Smooth muscle cell (in vitro differentiated cells): ENCODE data around the gene SGK1. TPM values are rescaled to one million over a fixed set of nuclear protein-coding genes. Genes with fewer than 3 reads are reported as not detected.

Experiments used
- DNase-seq: peaks from one replicate; lab custom pipeline; 2025; ENCODE audit not compliant: unreplicated experiment; lab: John Stamatoyannopoulos, UW
- H2AFZ ChIP-seq: fragments of 200-600 bp; sonication (generic); 2 replicates; pipeline ENCODE4 v1.6.0; 2016; ENCODE audit warnings: antibody characterized with exemption, low read depth, mild to moderate bottlenecking
- H3F3A ChIP-seq: fragments of 200-600 bp; sonication (generic); 2 replicates; pipeline ENCODE4 v1.6.0; 2017; ENCODE audit warnings: antibody characterized with exemption, low read depth
- H3K27ac ChIP-seq: fragments of 200-600 bp; sonication (generic); 2 replicates; pipeline ENCODE4 v1.5.1; 2016; ENCODE audit warnings: low read depth, mild to moderate bottlenecking
- H3K27me3 ChIP-seq: fragments of 200-600 bp; sonication (generic); 2 replicates; pipeline ENCODE4 v1.6.1; 2016; ENCODE audit warnings: low read depth, mild to moderate bottlenecking
- H3K36me3 ChIP-seq: fragments of 200-600 bp; sonication (generic); 2 replicates; pipeline ENCODE4 v1.5.1; 2016; ENCODE audit warnings: low read depth
- H3K4me1 ChIP-seq: fragments of 200-600 bp; sonication (generic); 2 replicates; pipeline ENCODE4 v1.5.1; 2016; ENCODE audit warnings: low read depth
- H3K4me2 ChIP-seq: fragments of 200-600 bp; sonication (generic); 2 replicates; pipeline ENCODE4 v1.6.0; 2016; ENCODE audit warnings: mild to moderate bottlenecking
- H3K4me3 ChIP-seq: fragments of 200-600 bp; sonication (generic); 2 replicates; pipeline ENCODE4 v1.5.1; 2016; ENCODE audit warnings: mild to moderate bottlenecking
- H3K79me2 ChIP-seq: fragments of 200-600 bp; sonication (generic); 2 replicates; pipeline ENCODE4 v1.6.0; 2016; ENCODE audit warnings: low read depth, mild to moderate bottlenecking
- H3K9ac ChIP-seq: fragments of 200-600 bp; sonication (generic); 2 replicates; pipeline ENCODE4 v1.6.0; 2016; ENCODE audit warnings: low read depth
- H3K9me3 ChIP-seq: fragments of 200-600 bp; sonication (generic); replicated peaks from 2 replicates; pipeline ENCODE4 v1.5.1; 2016; ENCODE audit warnings: low read depth
- H4K20me1 ChIP-seq: fragments of 200-600 bp; sonication (generic); 2 replicates; pipeline ENCODE4 v1.6.0; 2016; ENCODE audit warnings: low read depth
- WGBS: methylation state at CpG from one replicate; pipeline ENCODE4 v1.1.7; 2016; ENCODE audit warnings: low lambda C conversion rate; 5-methylcytosine and 5-hydroxymethylcytosine counted together
- polyA plus RNA-seq: library from polyadenylated mRNA; unstranded; fragments of >200 nt; fragmentation: Nextera tagmentation; extraction: Ambion mirVana; gene quantifications from 2 replicates; pipeline ENCODE4 v1.2.1, GENCODE V29; 2016
- total RNA-seq: library from RNA; depleted of rRNA; stranded (reverse); fragments of >200 nt; gene quantifications from 2 replicates; pipeline ENCODE4 v1.2.3, GENCODE V29; 2014
- TF ChIP-seq, protein P1 (sequence below): fragments of 200-600 bp; sonication (generic); IDR thresholded peaks from 2 replicates; pipeline ENCODE4 v1.5.1; 2017; ENCODE audit warnings: borderline replicate concordance, mild to moderate bottlenecking, antibody characterized with exemption; ENCODE audit not compliant: insufficient read depth, poor library complexity, severe bottlenecking

Gene SGK1
- total and polyA plus RNA-seq, 2 experiments from 2014 or later: 18.9 to 109 TPM

DNA sequence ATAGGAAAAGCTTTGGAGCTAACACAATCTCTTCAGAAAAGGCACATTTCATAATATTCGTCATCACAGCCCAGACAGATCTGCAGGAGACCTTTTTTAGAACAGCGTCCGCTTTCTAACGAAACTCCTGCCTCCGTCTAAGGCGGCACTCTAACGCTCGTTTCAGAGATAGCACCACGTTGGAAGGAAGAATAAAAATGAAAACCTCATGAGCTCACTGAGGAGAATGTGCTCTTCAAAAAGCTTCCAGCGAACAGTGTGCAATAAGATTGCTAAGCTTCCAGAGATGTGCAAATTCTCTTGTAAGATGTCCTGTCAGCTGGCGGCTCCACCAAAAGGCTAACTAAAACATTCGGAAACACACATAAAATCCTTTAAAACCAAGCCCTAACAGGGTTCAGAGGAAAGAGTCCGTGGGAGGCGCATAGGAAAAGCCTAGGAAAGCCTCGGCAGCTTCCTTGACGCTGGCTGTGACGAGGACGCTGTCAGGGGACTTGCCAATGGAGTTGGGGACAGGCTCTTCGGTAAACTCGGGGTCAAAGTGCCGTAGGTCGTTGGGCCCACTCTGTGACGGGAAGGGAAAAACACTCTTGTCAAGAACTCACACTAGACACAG lies 147.9 kb downstream of the SGK1 start:
- H3K27ac ChIP-seq: peak overlapping the region; percentile 29
- peaks cover 12% of the 10 kb centered on the region for H3K79me2 ChIP-seq
- H3K4me3 ChIP-seq: peak overlapping the region; percentile 24
- H3K9me3 ChIP-seq: no peaks in the 10 kb centered on the region
- 40% methylated on average over 23 of the region's 23 CpGs for WGBS
- H3K36me3 ChIP-seq: no peaks in the 10 kb centered on the region
- no peaks in the 10 kb centered on the region for H3F3A ChIP-seq
- no peak for DNase-seq
- no peak overlapping the region for H3K9ac ChIP-seq
- no peaks in the 10 kb centered on the region for H3K4me1 ChIP-seq
- H4K20me1 ChIP-seq: peaks cover 41% of the 10 kb centered on the region
- TF ChIP-seq, protein P1, sequence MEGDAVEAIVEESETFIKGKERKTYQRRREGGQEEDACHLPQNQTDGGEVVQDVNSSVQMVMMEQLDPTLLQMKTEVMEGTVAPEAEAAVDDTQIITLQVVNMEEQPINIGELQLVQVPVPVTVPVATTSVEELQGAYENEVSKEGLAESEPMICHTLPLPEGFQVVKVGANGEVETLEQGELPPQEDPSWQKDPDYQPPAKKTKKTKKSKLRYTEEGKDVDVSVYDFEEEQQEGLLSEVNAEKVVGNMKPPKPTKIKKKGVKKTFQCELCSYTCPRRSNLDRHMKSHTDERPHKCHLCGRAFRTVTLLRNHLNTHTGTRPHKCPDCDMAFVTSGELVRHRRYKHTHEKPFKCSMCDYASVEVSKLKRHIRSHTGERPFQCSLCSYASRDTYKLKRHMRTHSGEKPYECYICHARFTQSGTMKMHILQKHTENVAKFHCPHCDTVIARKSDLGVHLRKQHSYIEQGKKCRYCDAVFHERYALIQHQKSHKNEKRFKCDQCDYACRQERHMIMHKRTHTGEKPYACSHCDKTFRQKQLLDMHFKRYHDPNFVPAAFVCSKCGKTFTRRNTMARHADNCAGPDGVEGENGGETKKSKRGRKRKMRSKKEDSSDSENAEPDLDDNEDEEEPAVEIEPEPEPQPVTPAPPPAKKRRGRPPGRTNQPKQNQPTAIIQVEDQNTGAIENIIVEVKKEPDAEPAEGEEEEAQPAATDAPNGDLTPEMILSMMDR: no peak
- H3K27me3 ChIP-seq: no peaks in the 10 kb centered on the region
- H2AFZ ChIP-seq: no peak overlapping the region
- H3K4me2 ChIP-seq: peak overlapping the region; percentile 78

DNA sequence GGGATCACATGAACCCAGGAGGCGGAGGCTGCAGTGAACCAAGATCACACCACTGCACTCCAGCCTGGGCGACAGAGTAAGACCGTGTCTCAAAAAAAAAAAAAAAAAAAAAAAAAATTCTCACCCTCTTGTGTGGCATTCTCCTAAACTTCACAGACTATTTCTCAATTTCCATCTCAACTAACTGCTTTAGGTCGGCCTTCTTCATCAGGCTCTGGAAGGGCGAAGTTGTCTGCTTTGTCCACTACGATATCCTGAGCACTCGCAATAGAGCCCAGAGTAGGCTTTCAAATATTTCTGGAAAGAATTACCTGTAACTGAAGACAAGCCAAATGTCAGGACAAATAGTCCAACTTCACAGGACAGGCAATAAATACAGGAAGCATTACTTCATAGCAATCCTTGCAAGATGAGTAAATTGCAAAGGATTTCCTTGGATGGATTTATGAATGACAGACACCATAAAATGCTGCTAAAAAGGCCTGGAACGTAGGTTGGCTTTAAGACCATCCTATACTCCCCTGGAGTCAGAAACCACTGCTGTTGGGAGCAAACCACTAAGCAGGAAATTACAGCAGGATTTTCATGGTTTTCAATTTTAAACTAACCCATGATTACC lies 149.2 kb downstream of the SGK1 start:
- Histone ChIP-seq H3K9me3 (no peaks in the 10 kb centered on the region), H4K20me1 (peaks cover 39% of the 10 kb centered on the region), H3K27me3 (no peaks in the 10 kb centered on the region), H3K36me3 (no peaks in the 10 kb centered on the region), H2AFZ (no peak overlapping the region), H3K4me3 (no peak overlapping the region), H3K79me2 (peaks cover 10% of the 10 kb centered on the region), H3F3A (no peaks in the 10 kb centered on the region), H3K4me2 (no peak overlapping the region), H3K9ac (no peak overlapping the region), H3K27ac (no peak overlapping the region), H3K4me1 (no peaks in the 10 kb centered on the region)
- 87% methylated on average over 7 of the region's 8 CpGs for WGBS
- TF ChIP-seq, protein P1: no peak
- no peak for DNase-seq

DNA sequence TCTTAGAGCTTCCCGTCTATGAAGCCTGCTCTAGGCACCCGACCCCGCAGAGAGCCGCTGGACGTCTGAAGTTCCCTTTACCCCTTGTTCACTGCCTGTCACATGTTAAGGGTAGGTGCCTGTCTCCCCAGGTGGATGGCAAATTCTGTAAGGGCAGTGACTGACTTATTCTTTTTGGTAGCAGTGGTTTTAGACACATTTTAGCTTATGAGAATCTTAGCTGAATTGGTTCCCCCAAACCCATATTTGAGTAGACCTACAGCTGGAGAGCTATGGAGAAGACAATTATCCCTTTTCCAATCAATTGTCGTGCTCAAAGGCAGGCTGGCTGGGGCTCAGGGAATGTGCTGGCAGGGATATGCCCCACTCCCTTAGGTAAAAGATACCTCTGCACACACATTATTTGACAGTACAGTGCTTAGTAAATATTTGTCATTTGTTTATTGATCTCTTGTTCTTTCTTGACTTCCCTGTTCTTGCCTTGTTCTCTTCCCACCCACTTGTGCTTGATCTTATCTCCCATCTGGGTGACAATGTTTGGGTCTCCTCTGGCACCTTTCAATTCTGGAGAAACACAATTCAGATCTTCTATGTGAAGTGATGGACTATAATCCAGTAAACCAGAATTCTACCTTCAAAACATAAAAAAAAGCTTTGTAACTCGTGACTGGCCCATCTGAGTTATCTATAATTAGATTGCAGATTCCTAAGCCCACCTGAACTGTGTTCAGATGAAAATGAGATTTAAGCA lies 151.2 kb downstream of the SGK1 start:
- Histone ChIP-seq H3K9me3 (no peaks in the 10 kb centered on the region), H3K9ac (no peak overlapping the region), H4K20me1 (peaks cover 18% of the 10 kb centered on the region), H3K36me3 (no peaks in the 10 kb centered on the region), H3K4me1 (no peaks in the 10 kb centered on the region), H3K79me2 (no peaks in the 10 kb centered on the region), H3K4me2 (no peak overlapping the region), H3K27ac (no peak overlapping the region), H3K4me3 (no peak overlapping the region), H3K27me3 (no peaks in the 10 kb centered on the region), H3F3A (no peaks in the 10 kb centered on the region), H2AFZ (no peak overlapping the region)
- 90% methylated on average over 7 of the region's 7 CpGs for WGBS
- TF ChIP-seq, protein P1: no peak
- no peak for DNase-seq
